T-helper 2 cell treated with Interferon-gamma antibody and Interleukin-4, amounts not matched to agents 100 ng/mL and 5 ng/mL, for 36 hours (primary cell): Measurements from ENCODE around the gene CDCA8. TPM values are rescaled to one million over a fixed set of nuclear protein-coding genes. Genes with fewer than 3 reads are reported as not detected.

Source experiments
- intact Hi-C: fragments of 100-400 bp; cut with micrococcal nuclease; formaldehyde crosslinking; loops from one replicate; pipeline ENCODE4 v1.15.1; 2023
- total RNA-seq: library from RNA; stranded (reverse); gene quantifications from 2 replicates; pipeline ENCODE4 v1.2.3, GENCODE V29; 2022

CDCA8 gene
- total RNA-seq, 1 donor from 2014 or later, result 66.4 TPM

GRCh38 chr1:37714689-37715088 is 22.4 kb downstream of the CDCA8 start:
- intact Hi-C loops, result no loop called here

GRCh38 chr1:37716321-37716720 is 24.0 kb downstream of the CDCA8 start:
- intact Hi-C loops, result no loop called here

GRCh38 chr1:37717631-37718030 is 25.3 kb downstream of the CDCA8 start:
- intact Hi-C loops, result no loop called here

GRCh38 chr1:37718181-37718900 is 26.0 kb downstream of the CDCA8 start:
- intact Hi-C loops, result no loop called here

- intact Hi-C loops, result no loop called here
Observed at GRCh38 chr1:37718901-37719571, 26.7 kb downstream of the CDCA8 start.

GRCh38 chr1:37719572-37720195 is 27.4 kb downstream of the CDCA8 start:
- intact Hi-C loops, result no loop called here

- intact Hi-C loops, result no loop called here
Observed at GRCh38 chr1:37720231-37721130, 28.2 kb downstream of the CDCA8 start.

GRCh38 chr1:37721565-37721964 is 29.2 kb downstream of the CDCA8 start:
- intact Hi-C loops, result no loop called here

- intact Hi-C loops, result no loop called here
Observed at GRCh38 chr1:37722181-37723071, 30.1 kb downstream of the CDCA8 start.

- intact Hi-C loops, result no loop called here
Observed at GRCh38 chr1:37723072-37723389, 30.7 kb downstream of the CDCA8 start.

- intact Hi-C loops, result no loop called here
Observed at GRCh38 chr1:37723390-37724078, 31.2 kb downstream of the CDCA8 start.

GRCh38 chr1:37724575-37724974 is 32.3 kb downstream of the CDCA8 start:
- intact Hi-C loops, result no loop called here

- intact Hi-C loops, result no loop called here
Observed at GRCh38 chr1:37725851-37726613, 33.7 kb downstream of the CDCA8 start.

GRCh38 chr1:37726751-37727585 is 34.7 kb downstream of the CDCA8 start:
- intact Hi-C loops, result no loop called here

- intact Hi-C loops, result no loop called here
Observed at GRCh38 chr1:37728416-37728815, 36.1 kb downstream of the CDCA8 start.

GRCh38 chr1:37730376-37730775 is 38.1 kb downstream of the CDCA8 start:
- intact Hi-C loops, result no loop called here

GRCh38 chr1:37731312-37732019 is 39.1 kb downstream of the CDCA8 start:
- intact Hi-C loops, result no loop called here
